ENCODE measurements around the gene BRAF. TPM values are rescaled to one million over a fixed set of nuclear protein-coding genes. Genes with fewer than 3 reads are reported as not detected.
"Not testable (repeated sequence)": the region's sequence is repeated elsewhere in the genome, so short reads cannot be mapped to it uniquely, and the experiment has no call there.

BRAF gene
- total RNA-seq, 1 donor from 2014 or later, result 40.9 TPM

DNA sequence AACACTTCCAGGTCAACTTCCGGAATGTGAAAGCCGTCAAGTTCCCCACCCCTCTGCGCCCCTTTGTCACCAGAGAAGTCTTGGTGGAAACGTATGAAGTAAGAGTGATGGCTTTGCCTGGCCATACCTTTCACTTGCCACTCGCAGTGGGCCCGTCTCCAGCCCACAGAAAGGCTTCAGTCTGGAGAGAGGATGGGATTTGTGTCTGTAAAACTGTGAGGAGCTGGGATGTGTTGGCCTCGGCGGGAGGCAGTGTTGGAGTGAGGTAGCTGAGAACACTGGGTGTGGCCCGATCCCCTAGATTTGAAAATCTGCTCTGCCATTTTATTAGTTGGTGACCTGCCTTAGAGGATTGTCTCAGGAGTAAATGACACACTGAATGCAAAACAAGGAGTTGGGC lies 245.5 kb downstream of the BRAF start:
- H3K4me3 Mint-ChIP-seq (ENCODE audit: unreplicated experiment), result no peak overlapping the region
- H3K27ac Mint-ChIP-seq (ENCODE audit: unreplicated experiment), result no peak overlapping the region
- DNase-seq, result no peak

DNA sequence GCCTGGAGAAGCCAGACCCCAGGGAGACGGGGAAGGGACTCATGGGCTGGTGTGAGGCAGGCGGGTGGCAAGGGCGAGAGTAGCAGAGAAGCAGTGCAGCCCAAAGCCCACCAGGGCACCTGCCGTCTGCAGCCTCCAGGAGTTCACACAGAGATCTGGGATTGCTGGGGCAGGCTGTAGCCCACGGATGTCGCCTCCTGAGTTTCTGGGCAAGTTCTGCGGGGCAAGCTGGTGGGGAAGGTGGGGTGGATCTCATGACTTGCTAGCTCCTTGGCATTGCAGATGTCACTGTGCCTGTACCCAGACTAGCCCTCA lies 246.0 kb downstream of the BRAF start:
- TF ChIP-seq, protein P1, sequence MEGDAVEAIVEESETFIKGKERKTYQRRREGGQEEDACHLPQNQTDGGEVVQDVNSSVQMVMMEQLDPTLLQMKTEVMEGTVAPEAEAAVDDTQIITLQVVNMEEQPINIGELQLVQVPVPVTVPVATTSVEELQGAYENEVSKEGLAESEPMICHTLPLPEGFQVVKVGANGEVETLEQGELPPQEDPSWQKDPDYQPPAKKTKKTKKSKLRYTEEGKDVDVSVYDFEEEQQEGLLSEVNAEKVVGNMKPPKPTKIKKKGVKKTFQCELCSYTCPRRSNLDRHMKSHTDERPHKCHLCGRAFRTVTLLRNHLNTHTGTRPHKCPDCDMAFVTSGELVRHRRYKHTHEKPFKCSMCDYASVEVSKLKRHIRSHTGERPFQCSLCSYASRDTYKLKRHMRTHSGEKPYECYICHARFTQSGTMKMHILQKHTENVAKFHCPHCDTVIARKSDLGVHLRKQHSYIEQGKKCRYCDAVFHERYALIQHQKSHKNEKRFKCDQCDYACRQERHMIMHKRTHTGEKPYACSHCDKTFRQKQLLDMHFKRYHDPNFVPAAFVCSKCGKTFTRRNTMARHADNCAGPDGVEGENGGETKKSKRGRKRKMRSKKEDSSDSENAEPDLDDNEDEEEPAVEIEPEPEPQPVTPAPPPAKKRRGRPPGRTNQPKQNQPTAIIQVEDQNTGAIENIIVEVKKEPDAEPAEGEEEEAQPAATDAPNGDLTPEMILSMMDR (IDR thresholded peaks at IDR 0.05; ENCODE audit: partially characterized antibody, unreplicated experiment), result no peak
- no peaks in the 10 kb centered on the region for H3K36me3 Mint-ChIP-seq (ENCODE audit: unreplicated experiment)

More for the DNA sequence above, 245.5 kb downstream of the BRAF start:
- Mint-ChIP-seq H3K4me1 (ENCODE audit: low read depth, unreplicated experiment) (peaks cover 3% of the 10 kb centered on the region), H3K9me3 (ENCODE audit: unreplicated experiment) (no peaks in the 10 kb centered on the region), H3K36me3 (ENCODE audit: unreplicated experiment) (no peaks in the 10 kb centered on the region), H3K27me3 (ENCODE audit: unreplicated experiment) (no peaks in the 10 kb centered on the region)
- TF ChIP-seq, protein P1 (IDR thresholded peaks at IDR 0.05; ENCODE audit: partially characterized antibody, unreplicated experiment), result no peak

DNA sequence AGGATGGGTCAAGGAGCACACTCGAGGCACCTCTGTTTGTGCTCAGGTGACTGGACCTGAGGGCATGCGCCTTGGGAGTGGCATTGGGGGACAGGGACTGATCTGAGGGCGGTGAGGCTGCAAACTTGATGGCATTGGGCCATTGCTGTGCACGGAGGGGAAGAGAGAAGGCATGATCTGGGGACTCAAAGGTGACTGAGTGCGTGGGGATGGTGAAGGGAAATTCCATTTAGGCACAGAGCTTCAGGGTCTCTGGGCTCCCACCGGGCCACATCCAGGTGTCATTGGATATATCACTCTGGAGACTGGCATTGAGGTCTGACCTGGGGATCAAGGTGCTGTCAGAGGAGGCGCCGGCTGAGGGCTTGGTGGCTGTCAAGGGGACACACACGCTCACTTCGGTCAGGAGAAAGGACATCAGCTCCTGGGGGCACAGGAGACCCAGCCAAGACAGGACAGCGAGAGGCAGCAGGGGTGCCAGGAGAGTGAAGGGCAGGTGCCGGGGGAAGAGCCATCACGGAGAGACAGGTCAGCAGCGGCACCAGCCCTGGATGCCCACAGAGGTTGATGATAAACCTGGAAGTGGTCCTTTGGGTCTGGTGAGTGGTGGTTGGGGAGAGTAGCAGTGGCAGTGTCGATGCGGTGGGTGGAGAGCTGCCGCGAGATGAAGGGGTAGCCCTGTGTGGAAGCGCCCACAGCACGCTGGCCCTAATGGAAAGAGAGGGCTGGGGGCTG lies 246.5 kb downstream of the BRAF start:
- Mint-ChIP-seq H3K27ac (ENCODE audit: unreplicated experiment) (no peak overlapping the region), H3K4me3 (ENCODE audit: unreplicated experiment) (no peak overlapping the region)
- DNase-seq, result no peak

More for the DNA sequence above, 246.0 kb downstream of the BRAF start:
- H3K4me3 Mint-ChIP-seq (ENCODE audit: unreplicated experiment), result no peak overlapping the region
- no peak overlapping the region for H3K27ac Mint-ChIP-seq (ENCODE audit: unreplicated experiment)
- no peaks in the 10 kb centered on the region for H3K27me3 Mint-ChIP-seq (ENCODE audit: unreplicated experiment)
- H3K9me3 Mint-ChIP-seq (ENCODE audit: unreplicated experiment), result peaks cover 3% of the 10 kb centered on the region
- H3K4me1 Mint-ChIP-seq (ENCODE audit: low read depth, unreplicated experiment), result peaks cover 3% of the 10 kb centered on the region
- DNase-seq, result no peak

DNA sequence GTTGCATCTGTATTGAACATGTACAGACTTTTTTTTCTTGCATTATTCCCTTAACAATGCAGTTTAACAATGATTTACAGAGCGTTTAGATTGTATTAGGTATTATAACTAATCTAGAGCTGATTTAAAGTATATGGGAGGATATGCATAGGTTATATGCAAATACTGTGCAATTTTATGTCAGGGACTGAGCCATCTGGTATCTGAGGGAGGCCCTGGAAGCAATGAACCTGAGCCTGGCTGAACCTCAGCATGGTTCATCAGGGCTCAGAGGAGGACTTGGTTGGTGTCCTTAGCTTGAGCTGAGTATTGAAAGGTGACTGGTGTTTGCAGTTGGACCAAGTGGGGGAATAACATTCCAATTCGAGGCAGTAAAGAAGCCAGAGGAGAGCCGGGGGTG lies 247.2 kb downstream of the BRAF start:
- Mint-ChIP-seq H3K27me3 (ENCODE audit: unreplicated experiment) (peaks cover 2% of the 10 kb centered on the region), H3K36me3 (ENCODE audit: unreplicated experiment) (no peaks in the 10 kb centered on the region), H3K27ac (ENCODE audit: unreplicated experiment) (no peak overlapping the region), H3K4me3 (ENCODE audit: unreplicated experiment) (no peak overlapping the region), H3K9me3 (ENCODE audit: unreplicated experiment) (peaks cover 4% of the 10 kb centered on the region), H3K4me1 (ENCODE audit: low read depth, unreplicated experiment) (peaks cover 3% of the 10 kb centered on the region)
- TF ChIP-seq, protein P1 (IDR thresholded peaks at IDR 0.05; ENCODE audit: partially characterized antibody, unreplicated experiment), result no peak
- DNase-seq, result no peak

More for the DNA sequence above, 246.5 kb downstream of the BRAF start:
- Mint-ChIP-seq H3K9me3 (ENCODE audit: unreplicated experiment) (peaks cover 4% of the 10 kb centered on the region), H3K36me3 (ENCODE audit: unreplicated experiment) (no peaks in the 10 kb centered on the region), H3K4me1 (ENCODE audit: low read depth, unreplicated experiment) (peaks cover 3% of the 10 kb centered on the region), H3K27me3 (ENCODE audit: unreplicated experiment) (peaks cover 2% of the 10 kb centered on the region)
- TF ChIP-seq, protein P1 (IDR thresholded peaks at IDR 0.05; ENCODE audit: partially characterized antibody, unreplicated experiment), result no peak

DNA sequence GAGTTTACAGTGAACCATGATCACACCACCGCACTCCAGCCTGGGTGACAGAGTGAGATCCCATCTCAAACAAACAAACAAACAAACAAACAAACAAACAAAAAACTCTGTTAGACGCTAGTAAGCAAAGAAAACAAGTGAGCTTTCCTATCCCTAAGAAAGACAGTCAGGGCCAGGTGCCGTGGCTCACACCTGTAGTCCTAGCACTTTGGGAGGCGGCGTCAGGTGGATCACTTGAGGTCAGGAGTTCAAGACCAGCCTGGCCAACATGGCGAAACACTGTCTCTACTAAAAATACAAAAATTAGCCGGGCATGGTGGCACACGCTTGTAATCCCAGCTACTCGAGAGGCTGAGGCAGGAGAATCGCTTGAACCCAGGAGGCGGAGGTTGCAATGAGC lies 247.8 kb downstream of the BRAF start:
- not testable (repeated sequence) for H3K36me3 Mint-ChIP-seq (ENCODE audit: unreplicated experiment); H3K4me3 Mint-ChIP-seq (ENCODE audit: unreplicated experiment); H3K27ac Mint-ChIP-seq (ENCODE audit: unreplicated experiment); H3K4me1 Mint-ChIP-seq (ENCODE audit: low read depth, unreplicated experiment); DNase-seq; H3K27me3 Mint-ChIP-seq (ENCODE audit: unreplicated experiment); H3K9me3 Mint-ChIP-seq (ENCODE audit: unreplicated experiment)

All from glutamatergic neuron (in vitro differentiated cells).